GM18858 (cell line): ENCODE results near the gene NFKBIZ.
"Not testable (repeated sequence)": the region's sequence is repeated elsewhere in the genome, so short reads cannot be mapped to it uniquely, and the experiment has no call there.

Experiments used
- ATAC-seq: cut with Tn5 transposase; IDR thresholded peaks from one replicate; pipeline ENCODE4 v1.9.1; 2021; ENCODE audit not compliant: unreplicated experiment

The NFKBIZ gene

DNA sequence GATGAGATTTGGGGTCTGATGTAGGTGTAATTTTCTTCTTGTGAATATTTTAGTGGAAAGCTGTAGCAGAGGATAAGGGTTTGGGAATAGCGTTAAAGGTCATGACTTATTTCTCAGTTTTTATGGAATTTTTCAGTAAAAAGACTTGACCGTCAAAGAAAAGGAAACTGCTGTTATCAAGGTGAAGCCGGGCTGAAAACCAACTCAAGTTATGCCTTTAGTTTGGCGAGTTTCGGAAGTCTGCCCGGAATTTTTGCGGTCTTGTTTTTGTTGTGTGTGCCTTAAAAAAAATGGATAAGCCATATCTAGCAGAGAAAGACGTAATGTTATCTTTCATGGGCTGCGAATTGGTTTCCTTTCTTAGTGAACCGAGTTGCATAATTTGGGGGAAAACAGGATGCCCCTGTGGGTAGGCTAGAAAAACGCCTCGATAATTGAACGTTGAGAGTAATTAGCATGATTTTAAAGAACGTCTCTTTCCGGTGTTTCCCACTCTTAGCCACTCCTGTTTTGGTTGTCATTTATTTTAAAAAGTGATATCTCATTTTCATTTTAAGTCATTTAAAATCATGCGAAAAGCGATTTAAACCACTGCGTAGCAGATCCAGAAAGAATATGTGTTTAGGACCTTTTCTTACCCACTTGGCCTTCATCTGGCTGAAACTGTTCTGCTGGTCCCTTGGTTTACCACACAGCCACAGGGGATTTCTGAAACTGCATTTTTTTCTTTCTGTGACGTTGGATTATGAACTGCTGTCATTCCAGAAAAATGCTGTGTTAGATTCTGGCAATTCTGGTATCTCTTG, 1.1 kb downstream of the NFKBIZ start:
- ATAC-seq = peak; percentile 27

DNA sequence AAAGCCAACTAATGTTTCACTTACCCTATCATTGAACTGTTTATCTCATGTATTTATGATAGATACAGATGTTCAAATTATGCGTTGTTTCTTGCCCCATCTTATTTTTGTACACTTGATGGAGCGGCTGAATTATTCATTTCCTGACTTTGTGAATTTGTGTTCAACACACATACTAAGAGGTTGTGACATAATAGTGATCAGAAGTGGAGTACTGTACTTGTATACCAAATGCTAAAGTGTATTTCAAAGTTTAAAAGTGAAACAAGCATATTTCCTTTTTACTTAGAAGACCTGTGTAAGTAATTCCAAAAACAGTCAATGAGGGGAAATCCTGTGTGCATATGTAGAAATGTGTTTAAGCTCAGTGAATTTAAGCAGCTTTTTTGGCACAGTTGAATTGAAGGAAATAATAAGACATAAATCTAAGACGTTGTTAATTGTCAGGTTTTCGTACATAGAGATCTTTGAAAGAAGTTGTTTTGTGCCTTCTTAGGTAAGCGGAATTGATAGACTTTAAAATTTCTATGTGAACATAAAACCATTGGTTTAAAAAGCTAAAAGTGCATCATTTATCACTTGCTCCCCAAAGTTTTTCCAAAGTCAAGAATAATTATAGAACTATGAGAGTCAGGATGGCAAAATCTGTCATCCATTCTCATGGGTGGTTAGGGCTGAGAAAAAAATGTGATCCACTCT, 1.9 kb downstream of the NFKBIZ start:
- no peak for ATAC-seq

DNA sequence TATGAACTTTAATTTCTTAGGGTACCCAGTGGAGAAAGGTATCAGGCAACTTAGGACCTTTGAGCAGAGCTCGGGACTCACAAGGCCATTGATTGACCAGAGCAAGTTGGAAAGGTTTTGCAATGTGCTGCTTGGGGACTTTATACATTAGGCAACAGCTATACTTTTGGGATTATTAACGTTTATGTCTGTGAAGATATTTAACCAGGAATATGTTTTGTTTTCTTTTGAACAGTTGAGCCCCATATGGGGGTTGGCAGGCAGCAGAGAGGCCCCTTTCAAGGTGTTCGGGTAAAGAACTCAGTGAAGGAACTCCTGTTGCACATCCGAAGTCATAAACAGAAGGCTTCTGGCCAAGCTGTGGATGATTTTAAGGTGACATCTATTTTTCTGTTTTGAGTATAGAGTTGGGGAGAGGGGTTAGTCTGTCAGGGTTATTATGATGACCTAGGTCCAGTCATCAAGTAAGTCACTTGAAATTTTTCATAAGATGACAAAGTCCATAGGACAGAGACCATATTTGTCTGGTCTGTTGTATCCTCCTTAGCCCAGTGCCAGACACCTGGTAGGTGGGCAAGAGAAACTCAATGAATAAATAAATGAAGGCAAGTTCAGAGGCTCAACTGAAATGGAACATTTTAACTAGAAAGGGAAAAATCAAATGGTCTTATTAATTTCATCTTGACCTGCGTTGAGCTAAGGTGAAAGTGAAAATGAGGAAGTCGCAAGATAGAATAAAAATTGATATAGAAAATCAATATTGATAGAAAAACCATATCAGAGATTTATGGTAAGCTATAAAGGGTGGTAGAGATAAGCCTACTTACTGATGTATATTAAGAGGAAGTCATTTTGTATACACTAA, 2.8 kb downstream of the NFKBIZ start:
- ATAC-seq = no peak

DNA sequence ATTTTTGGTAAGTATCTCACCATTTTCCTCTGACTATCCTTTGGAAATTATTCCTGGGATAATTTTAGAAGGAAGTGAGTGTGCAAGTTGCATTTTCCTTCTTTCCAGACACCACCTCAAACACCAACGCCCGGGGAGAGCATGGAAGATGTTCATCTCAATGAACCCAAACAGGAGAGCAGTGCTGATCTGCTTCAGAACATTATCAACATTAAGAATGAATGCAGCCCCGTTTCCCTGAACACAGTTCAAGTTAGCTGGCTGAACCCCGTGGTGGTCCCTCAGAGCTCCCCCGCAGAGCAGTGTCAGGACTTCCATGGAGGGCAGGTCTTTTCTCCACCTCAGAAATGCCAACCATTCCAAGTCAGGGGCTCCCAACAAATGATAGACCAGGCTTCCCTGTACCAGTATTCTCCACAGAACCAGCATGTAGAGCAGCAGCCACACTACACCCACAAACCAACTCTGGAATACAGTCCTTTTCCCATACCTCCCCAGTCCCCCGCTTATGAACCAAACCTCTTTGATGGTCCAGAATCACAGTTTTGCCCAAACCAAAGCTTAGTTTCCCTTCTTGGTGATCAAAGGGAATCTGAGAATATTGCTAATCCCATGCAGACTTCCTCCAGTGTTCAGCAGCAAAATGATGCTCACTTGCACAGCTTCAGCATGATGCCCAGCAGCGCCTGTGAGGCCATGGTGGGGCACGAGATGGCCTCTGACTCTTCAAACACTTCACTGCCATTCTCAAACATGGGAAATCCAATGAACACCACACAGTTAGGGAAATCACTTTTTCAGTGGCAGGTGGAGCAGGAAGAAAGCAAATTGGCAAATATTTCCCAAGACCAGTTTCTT, 3.9 kb downstream of the NFKBIZ start:
- no peak for ATAC-seq

DNA sequence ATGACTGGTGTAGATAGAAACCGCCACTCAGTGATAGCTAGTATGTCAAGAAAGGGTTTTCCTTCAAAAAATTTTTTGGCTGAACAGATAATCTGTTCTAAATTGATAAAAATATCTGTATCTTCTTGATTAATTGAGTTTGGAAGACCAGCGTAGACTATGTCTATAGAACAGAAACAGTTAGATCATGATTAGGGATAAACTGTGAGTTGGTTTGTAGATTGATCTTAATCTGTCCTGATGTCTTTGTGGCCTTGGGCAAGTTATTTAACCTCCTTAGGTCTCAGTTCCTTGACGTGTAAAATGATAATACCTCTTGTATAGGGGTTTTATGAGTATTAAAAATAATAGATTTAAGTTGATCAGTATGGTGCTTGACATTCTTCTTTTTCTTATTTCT, 4.7 kb downstream of the NFKBIZ start:
- no peak for ATAC-seq

DNA sequence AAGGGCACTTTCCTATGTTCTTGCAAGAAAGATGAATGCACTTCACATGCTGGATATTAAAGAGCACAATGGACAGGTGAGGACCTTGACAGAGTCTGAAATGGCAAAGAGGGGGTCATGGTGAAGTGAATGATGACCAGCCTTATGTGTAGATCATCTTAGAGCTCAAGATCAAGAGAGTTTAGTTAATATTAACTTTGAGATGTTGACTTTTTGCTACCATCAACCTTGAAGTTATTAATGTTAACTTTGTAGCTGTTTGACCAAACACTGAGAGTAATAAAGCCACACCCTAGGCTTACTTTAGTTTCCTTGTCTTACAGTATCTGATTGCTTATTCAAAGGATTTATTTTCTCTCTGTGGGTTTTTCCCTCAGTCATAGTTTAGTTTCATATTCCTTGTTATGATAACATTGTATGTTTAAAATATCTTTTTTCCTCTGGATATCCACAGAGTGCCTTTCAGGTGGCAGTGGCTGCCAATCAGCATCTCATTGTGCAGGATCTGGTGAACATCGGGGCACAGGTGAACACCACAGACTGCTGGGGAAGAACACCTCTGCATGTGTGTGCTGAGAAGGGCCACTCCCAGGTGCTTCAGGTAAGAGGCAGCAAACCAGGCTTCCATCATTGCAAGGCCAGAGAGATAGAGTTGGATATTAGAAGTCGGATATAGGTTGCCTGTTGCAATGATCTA, 5.4 kb downstream of the NFKBIZ start:
- ATAC-seq = no peak

DNA sequence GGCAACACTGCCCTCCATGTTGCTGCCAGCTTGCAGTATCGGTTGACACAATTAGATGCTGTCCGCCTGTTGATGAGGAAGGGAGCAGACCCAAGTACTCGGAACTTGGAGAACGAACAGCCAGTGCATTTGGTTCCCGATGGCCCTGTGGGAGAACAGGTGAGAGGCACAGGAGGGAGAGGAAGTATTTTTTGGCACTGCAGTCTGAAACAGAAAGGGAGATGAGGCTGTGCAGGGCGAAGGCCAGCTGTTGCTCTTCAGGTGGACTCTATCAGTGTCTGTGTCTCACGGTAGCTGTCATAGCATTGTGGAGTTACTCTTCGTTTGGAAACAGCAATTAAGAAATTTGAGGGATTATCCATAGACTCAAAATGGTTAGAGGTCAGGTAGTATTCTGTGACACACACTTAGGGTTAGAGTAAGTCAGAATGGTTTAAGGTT, 8.0 kb downstream of the NFKBIZ start:
- ATAC-seq = no peak

DNA sequence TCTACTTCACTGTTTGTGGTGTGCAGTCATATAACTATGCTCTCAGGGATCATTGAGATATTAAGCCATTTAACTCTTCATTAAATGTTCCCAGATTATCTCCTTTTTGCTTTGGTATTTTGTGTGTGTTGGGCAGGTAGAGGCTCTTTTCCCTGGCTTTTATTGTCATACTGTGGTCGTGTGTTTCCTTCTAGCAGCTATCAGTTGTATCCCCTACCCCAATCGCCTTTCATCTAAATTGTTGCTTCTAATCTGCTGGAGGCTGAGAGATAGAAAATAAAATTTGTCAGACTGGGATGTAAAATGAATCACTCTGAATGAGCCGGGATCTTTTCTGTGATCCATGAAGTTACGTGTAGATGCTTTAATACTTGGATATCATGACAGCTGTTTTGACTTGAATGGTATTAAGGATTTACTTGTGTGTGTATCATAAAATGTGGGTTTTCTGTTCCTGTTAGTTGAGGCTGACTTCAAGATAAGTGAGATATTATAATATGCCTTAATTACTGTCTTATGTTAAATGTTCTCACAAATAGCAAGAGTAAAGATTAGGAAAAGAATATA, 9.2 kb downstream of the NFKBIZ start:
- no peak for ATAC-seq

DNA sequence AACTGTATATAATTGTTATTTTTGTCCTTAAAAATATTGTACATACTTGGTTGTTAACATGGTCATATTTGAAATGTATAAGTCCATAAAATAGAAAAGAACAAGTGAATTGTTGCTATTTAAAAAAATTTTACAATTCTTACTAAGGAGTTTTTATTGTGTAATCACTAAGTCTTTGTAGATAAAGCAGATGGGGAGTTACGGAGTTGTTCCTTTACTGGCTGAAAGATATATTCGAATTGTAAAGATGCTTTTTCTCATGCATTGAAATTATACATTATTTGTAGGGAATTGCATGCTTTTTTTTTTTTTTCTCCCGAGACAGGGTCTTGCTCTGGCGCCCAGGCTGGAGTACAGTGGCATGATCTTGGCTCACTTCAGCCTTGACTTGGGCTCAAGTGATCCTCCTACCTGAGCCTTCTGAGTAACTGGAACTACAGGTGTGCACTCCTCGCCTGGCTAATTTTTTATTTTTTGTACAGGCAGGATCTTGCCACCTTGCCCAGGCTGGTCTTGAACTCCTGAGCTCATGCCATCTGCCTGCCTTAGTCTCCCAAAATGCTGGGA, 10.7 kb downstream of the NFKBIZ start:
- no peak for ATAC-seq

DNA sequence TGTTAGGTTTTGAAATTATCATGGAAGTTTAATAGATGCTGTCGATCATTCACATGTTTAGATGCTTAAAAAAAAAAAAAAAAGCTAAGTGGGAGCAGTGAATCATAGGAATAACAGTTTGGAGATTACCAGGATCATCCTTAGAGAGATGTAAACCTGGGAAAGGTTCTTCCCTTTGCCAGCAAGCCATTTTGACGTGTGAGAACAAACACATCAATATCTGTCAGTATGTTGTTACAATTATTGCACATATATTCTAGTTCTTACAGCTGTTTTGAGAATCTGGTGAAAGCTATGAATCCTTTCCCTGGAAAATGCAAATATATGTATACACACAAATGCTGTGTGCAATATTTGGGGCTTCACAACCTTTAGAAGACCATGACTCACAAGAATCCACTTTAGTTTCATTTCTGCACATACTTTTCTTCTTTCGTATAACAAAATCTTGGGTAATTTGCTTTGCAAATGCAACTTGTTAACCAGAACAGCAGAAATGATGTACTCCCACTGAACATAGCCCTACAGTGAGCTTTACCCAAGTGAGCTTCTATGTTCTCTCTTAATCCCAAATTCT, 12.0 kb downstream of the NFKBIZ start:
- peak; percentile 51 for ATAC-seq

DNA sequence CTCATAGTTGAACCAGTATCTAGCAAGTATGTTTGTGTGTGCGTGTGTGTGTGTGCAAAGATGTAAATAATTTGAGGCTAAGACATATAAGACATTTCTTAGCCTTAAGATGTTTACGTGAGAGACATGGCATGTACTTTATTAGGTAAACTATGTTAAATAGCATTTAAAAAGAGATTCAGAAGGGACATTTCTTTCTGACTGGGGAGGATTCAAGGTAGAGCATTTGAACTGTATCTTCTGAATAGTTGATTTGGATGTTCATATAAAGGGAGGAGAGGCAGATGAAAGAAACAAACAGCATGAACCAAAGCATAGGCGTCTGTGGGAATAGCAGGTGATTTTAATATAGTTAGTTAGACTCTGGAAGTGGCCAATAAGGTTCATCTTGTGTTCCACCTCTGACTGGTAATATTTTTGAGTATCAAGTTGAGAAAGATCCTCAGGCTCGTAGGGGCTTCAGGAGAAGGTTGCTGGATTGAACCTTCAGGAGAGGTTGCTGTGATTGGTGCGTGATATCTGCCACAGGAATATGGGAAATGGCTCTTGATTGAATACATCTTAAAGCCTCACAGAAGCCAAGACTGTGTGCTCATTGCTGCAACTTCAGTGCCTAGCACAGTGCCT, 12.6 kb downstream of the NFKBIZ start:
- no peak for ATAC-seq

DNA sequence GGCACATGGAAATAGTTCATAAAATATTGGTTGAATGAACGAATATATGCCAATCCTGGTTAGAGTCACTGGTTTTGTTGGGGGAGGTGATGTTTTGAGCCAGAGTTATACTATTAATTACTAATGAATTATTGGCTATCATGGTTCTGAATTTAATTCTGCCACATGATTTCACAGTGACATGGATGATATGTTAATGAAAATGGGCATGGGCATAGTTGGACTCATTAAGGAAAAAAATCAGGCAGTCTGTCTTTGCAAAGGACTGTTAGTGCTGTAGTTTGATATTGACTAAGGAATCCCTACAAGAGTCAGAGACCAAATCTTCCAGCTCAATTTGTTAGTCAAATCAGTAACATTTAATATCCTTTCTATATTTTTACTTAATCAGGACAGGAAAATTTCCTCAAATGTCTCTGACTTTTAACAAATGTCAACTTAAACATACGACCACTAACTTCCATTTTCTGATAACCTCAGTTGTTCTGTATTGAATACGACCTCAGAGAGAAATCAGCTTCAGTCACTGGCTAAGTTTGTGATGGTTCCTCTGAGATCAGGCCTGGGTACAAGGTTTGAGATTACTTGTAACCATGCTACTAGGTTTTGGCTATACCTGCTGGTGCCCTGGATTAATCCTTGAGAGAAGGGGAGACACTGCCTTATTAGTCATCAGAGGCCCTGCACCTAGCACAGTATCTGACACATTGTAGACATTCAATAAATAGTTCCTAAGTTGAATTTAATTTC, 13.3 kb downstream of the NFKBIZ start:
- no peak for ATAC-seq

DNA sequence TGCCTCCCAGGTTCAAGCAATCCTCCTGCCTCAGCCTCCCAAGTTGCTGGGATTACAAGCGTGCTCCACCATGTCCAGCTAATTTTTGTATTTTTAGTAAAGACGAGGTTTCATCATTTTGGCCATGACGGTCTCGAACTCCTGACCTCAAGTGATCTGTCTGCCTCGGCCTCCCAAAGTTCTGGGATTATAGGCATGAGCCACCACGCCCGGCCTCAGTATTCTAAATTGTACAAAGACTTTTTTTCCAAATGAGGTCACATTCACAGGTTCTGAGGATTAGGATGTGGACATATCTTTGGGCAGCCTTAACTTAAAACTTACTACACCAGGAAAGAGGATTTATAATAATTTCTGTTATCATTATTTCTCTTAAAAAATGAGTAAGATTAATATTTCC, 15.6 kb downstream of the NFKBIZ start:
- ATAC-seq = not testable (repeated sequence)

DNA sequence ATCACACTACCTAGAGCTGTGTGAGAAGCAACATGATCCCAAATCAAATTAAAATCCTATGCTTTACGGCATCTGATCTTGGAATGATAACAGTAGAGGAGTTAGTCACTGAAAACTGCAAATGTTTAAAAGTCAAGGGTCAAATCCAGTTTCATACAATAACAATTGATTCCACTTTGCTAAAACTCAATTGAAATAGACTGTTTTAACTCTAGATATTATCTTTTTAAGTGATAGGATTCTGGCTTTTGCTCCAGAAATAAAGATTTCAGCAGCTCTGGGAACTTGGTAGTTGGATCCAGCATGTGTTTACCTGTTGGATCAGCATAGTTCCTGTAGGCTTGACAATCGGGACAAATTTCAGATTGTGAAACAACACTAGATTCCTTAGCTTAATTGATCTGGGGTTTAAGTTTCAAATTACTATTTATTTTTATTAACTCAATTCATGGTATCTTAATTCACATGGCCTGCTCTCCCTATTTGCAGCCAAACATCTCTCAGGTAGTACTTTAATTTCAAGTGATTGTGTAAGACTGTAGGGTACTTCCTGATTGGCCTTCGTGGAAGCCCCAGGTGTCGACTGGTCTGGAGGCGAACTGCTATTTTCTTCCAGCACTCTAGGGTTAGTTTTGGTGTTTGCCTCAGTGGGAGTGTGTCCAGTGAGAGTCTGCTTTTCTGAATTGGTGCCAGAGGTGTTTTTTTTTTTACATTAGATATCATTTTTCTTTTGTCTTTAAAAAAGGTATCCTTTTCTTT, 16.6 kb downstream of the NFKBIZ start:
- ATAC-seq = no peak

DNA sequence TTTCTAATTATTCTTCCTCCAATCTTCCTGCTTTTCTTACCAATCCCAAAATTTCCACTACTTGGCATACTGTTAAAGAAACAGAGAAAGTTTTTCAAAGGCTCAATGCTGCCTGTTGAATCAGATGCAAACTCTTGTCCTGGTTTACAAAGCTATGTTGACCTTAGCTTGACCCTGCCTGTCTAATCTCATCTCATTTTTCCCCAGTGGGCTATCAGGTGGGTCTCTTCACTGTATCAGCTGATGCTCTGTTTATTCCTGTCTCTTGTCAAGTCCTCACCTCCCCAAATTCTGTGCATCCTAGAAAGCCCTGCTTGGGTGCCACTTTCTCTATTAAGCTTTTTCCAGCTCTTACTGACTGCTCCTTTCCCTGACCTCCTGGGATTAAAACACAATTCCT, 18.2 kb downstream of the NFKBIZ start:
- ATAC-seq = no peak

DNA sequence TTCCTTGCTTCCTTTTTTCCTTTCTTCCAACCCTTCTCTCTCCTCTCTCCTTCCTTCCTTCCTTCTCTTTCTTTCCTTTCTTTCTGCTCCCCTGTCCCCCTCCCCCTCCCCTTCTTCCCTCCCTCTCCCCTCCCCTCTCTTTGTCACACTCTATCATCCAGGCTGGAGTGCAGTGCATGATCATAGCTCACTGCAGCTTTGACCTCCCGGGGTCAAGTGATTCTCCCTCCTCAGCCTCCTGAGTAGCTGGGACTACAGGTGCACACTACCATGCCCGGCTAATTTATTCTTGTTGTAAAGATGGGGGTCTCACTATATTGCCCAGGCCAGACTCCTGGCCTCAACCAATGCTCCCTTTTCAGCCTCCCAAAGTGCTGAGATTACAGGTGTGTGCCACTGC, 18.7 kb downstream of the NFKBIZ start:
- no peak for ATAC-seq
